HepG2 (cell line): ENCODE results near the gene LSM14B. TPM values are rescaled to one million over a fixed set of nuclear protein-coding genes. Genes with fewer than 3 reads are reported as not detected.

Source experiments
- ARNT2 ChIP-seq: sonication (generic); formaldehyde crosslinking; IDR thresholded peaks from 2 replicates; pipeline ENCODE4 v1.8.0; 2022; ENCODE audit warnings: mild to moderate bottlenecking, low read depth, missing genetic modification reagents, moderate library complexity
- ATF7 ChIP-seq, 2 experiments: fragments of 450-650 bp in 1 of 2; sonication (generic) in 1 of 2; formaldehyde crosslinking in 1 of 2; IDR thresholded peaks; 2 replicates each; pipeline versions ENCODE4 v1.4.0 to v1.6.1; 2016 to 2020; ENCODE audit warnings: antibody characterized with exemption in 1 of 2, mild to moderate bottlenecking in 1 of 2, missing genetic modification reagents in 1 of 2
- BRD4 ChIP-seq: sonication (generic); formaldehyde crosslinking; IDR thresholded peaks from 2 replicates; pipeline ENCODE4 v1.4.0; 2020; ENCODE audit warnings: missing genetic modification reagents
- ONECUT2 ChIP-seq: sonication (generic); formaldehyde crosslinking; IDR thresholded peaks from 2 replicates; pipeline ENCODE4 v1.4.0; 2020; ENCODE audit warnings: missing genetic modification reagents
- RFX1 ChIP-seq: fragments of 450-650 bp; IDR thresholded peaks from 2 replicates; pipeline ENCODE4 v1.6.1; 2017
- SAP130 ChIP-seq: IDR thresholded peaks from 2 replicates; pipeline ENCODE4 v1.6.1; 2016; ENCODE audit warnings: low read depth
- SP1 ChIP-seq, 2 experiments: fragments of 450-650 bp in 1 of 2; sonication (generic) in 1 of 2; formaldehyde crosslinking in 1 of 2; IDR thresholded peaks; 2 replicates each; pipeline versions ENCODE4 v1.4.0 to v1.6.1; 2016 to 2020; ENCODE audit warnings: missing genetic modification reagents in 1 of 2
- SPEN ChIP-seq: sonication (generic); formaldehyde crosslinking; IDR thresholded peaks from 2 replicates; pipeline ENCODE4 v1.5.1; 2020; ENCODE audit warnings: low read depth, mild to moderate bottlenecking, missing genetic modification reagents
- TSC22D2 ChIP-seq: sonication (generic); formaldehyde crosslinking; IDR thresholded peaks from 2 replicates; pipeline ENCODE4 v1.5.1; 2020; ENCODE audit warnings: missing genetic modification reagents, mild to moderate bottlenecking, borderline replicate concordance
- ZNF296 ChIP-seq: sonication (generic); formaldehyde crosslinking; conservative IDR thresholded peaks from 2 replicates; pipeline ENCODE4 v1.5.0; 2020; ENCODE audit warnings: mild to moderate bottlenecking, missing genetic modification reagents
- ZNF451 ChIP-seq: sonication (generic); formaldehyde crosslinking; IDR thresholded peaks from 2 replicates; pipeline ENCODE4 v1.5.0; 2020; ENCODE audit warnings: mild to moderate bottlenecking, missing genetic modification reagents
- ZNF556 ChIP-seq: sonication (generic); formaldehyde crosslinking; IDR thresholded peaks from 2 replicates; pipeline ENCODE4 v1.4.0; 2020; ENCODE audit warnings: mild to moderate bottlenecking, missing genetic modification reagents, borderline replicate concordance
- ZNF609 ChIP-seq: sonication (generic); formaldehyde crosslinking; IDR thresholded peaks from 2 replicates; pipeline ENCODE4 v1.4.0; 2020; ENCODE audit warnings: mild to moderate bottlenecking, missing genetic modification reagents, borderline replicate concordance
- ZNF670 ChIP-seq: sonication (generic); formaldehyde crosslinking; IDR thresholded peaks from 2 replicates; pipeline ENCODE4 v1.8.0; 2022; ENCODE audit warnings: mild to moderate bottlenecking, missing genetic modification reagents, borderline replicate concordance
- ZNF7 ChIP-seq: IDR thresholded peaks from 2 replicates; pipeline ENCODE4 v1.6.1; 2016; ENCODE audit warnings: missing biosample characterization, missing genetic modification reagents
- ZSCAN21 ChIP-seq: sonication (generic); formaldehyde crosslinking; IDR thresholded peaks from 2 replicates; pipeline ENCODE4 v1.8.0; 2022; ENCODE audit warnings: mild to moderate bottlenecking, missing genetic modification reagents, moderate library complexity, borderline replicate concordance
- polyA plus RNA-seq, 8 experiments: library from polyadenylated mRNA; depleted of rRNA in 3 of 8; stranded (reverse) in 7 of 8; unstranded in 1 of 8; fragments of >200 nt; fragmentation: Illumina TruSeq in 4 of 8; extraction: Trizol in 4 of 8; gene quantifications; 2 replicates each; pipeline versions ENCODE4 v1.2.1 to v1.2.3, GENCODE V29; 2011 to 2016; ENCODE audit warnings: low read depth in 4 of 8, missing spikeins in 1 of 8, mixed read lengths in 1 of 8; ENCODE audit not compliant: insufficient read depth in 1 of 8
- total RNA-seq, 5 experiments: library from RNA; depleted of rRNA; stranded (reverse); fragments of >200 nt; fragmentation: Illumina TruSeq; extraction: Trizol; gene quantifications; 2 replicates each; pipeline ENCODE4 v1.2.3, GENCODE V29; 2016; ENCODE audit warnings: low read depth in 1 of 5
- TF ChIP-seq, protein P1 (sequence below): sonication (generic); formaldehyde crosslinking; conservative IDR thresholded peaks from 2 replicates; pipeline ENCODE4 v1.8.0; 2022; ENCODE audit warnings: low read depth, missing genetic modification reagents
- TF ChIP-seq, protein P2 (sequence below): sonication (generic); formaldehyde crosslinking; IDR thresholded peaks from 2 replicates; pipeline ENCODE4 v1.8.0; 2023; ENCODE audit warnings: mild to moderate bottlenecking, missing genetic modification reagents

LSM14B gene
- total and polyA plus RNA-seq, 2 of the 13 experiments (the other 11 are each of a cell fraction or from before 2014, with no cell fraction given), result 43.3 to 79.2 TPM

- TF ChIP-seq ZNF670 (no peak), ZNF609 (peak; percentile 45; the same call in 1 of the 2 replicates), ZNF7 (CRISPR knock-in tag) (peak; percentile 32; the same call in 1 of the 2 replicates), SP1 (IDR thresholded peaks at IDR 0.05) (no peak), SP1 (CRISPR knock-in tag; IDR thresholded peaks at IDR 0.05) (peak; percentile 72), RFX1 (no peak), BRD4 (CRISPR knock-in tag) (peak; percentile 86), ATF7 (IDR thresholded peaks at IDR 0.05) (no peak), ATF7 (CRISPR knock-in tag; IDR thresholded peaks at IDR 0.05) (0 out of 2 replicates have a peak, but pooled peaks have one; percentile 27), ZNF556 (CRISPR knock-in tag) (peak; percentile 89; the same call in 1 of the 2 replicates), SPEN (CRISPR knock-in tag) (peak; percentile 87; the same call in 1 of the 2 replicates), ONECUT2 (CRISPR knock-in tag) (no peak), TSC22D2 (peak; percentile 74), SAP130 (peak; percentile 97), ZNF451 (CRISPR knock-in tag) (peak; percentile 80; the same call in 1 of the 2 replicates), ZNF296 (CRISPR knock-in tag) (0 out of 2 replicates have a peak, but pooled peaks have one; percentile 50), ZSCAN21 (peak; percentile 91), ARNT2 (CRISPR knock-in tag) (peak; percentile 89)
- TF ChIP-seq, protein P1, sequence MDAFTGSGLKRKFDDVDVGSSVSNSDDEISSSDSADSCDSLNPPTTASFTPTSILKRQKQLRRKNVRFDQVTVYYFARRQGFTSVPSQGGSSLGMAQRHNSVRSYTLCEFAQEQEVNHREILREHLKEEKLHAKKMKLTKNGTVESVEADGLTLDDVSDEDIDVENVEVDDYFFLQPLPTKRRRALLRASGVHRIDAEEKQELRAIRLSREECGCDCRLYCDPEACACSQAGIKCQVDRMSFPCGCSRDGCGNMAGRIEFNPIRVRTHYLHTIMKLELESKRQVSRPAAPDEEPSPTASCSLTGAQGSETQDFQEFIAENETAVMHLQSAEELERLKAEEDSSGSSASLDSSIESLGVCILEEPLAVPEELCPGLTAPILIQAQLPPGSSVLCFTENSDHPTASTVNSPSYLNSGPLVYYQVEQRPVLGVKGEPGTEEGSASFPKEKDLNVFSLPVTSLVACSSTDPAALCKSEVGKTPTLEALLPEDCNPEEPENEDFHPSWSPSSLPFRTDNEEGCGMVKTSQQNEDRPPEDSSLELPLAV (CRISPR knock-in tag), result 0 out of 2 replicates have a peak, but pooled peaks have one; percentile 78
- TF ChIP-seq, protein P2, sequence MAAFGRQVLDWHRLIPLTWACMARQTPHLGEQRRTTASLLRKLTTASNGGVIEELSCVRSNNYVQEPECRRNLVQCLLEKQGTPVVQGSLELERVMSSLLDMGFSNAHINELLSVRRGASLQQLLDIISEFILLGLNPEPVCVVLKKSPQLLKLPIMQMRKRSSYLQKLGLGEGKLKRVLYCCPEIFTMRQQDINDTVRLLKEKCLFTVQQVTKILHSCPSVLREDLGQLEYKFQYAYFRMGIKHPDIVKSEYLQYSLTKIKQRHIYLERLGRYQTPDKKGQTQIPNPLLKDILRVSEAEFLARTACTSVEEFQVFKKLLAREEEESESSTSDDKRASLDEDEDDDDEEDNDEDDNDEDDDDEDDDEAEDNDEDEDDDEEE (CRISPR knock-in tag), result peak; percentile 34; the same call in 1 of the 2 replicates
Measured at GRCh38 chr20:62143081-62143956, 21.0 kb downstream of the LSM14B start, which contains the start of the genes PSMA7 and SS18L1 (continued).
